Measurements from ENCODE around the gene SLC4A3.

The SLC4A3 gene

GRCh38 chr2:219598308-219599078, 28.9 kb upstream of the SLC4A3 start:
- H3K4me1 ChIP-seq (ENCODE audit: control insufficient read depth, insufficient read depth, low read length): peaks cover 38% of the 10 kb centered on the region
- peak; percentile 24 for DNase-seq (ENCODE audit: low read depth)
- peak overlapping the region; percentile 98 for H3K9ac ChIP-seq (ENCODE audit: low read length)
- no peaks in the 10 kb centered on the region for H3K9me3 ChIP-seq (ENCODE audit: control insufficient read depth, low read length)
- peak overlapping the region; percentile 86 for H3K4me3 ChIP-seq (ENCODE audit: low read length)
- no peaks in the 10 kb centered on the region for H3K27me3 ChIP-seq (replicated peaks; ENCODE audit: control insufficient read depth, insufficient read depth, low read length)
- H3K36me3 ChIP-seq (ENCODE audit: control insufficient read depth, insufficient read depth, low read length, severe bottlenecking): peaks cover 18% of the 10 kb centered on the region

GRCh38 chr2:219603771-219604170, 23.7 kb upstream of the SLC4A3 start:
- no peaks in the 10 kb centered on the region for H3K27me3 ChIP-seq (replicated peaks; ENCODE audit: control insufficient read depth, insufficient read depth, low read length)
- no peak overlapping the region for H3K9ac ChIP-seq (ENCODE audit: low read length)
- H3K36me3 ChIP-seq (ENCODE audit: control insufficient read depth, insufficient read depth, low read length, severe bottlenecking): peaks cover 57% of the 10 kb centered on the region
- DNase-seq (ENCODE audit: low read depth): no peak
- H3K9me3 ChIP-seq (ENCODE audit: control insufficient read depth, low read length): no peaks in the 10 kb centered on the region
- H3K4me1 ChIP-seq (ENCODE audit: control insufficient read depth, insufficient read depth, low read length): peaks cover 20% of the 10 kb centered on the region
- no peak overlapping the region for H3K4me3 ChIP-seq (ENCODE audit: low read length)

- no peak overlapping the region for H3K9ac ChIP-seq (ENCODE audit: low read length)
- no peaks in the 10 kb centered on the region for H3K27me3 ChIP-seq (replicated peaks; ENCODE audit: control insufficient read depth, insufficient read depth, low read length)
- no peak overlapping the region for H3K4me3 ChIP-seq (ENCODE audit: low read length)
- peaks cover 61% of the 10 kb centered on the region for H3K36me3 ChIP-seq (ENCODE audit: control insufficient read depth, insufficient read depth, low read length, severe bottlenecking)
- H3K4me1 ChIP-seq (ENCODE audit: control insufficient read depth, insufficient read depth, low read length): peaks cover 17% of the 10 kb centered on the region
- no peaks in the 10 kb centered on the region for H3K9me3 ChIP-seq (ENCODE audit: control insufficient read depth, low read length)
- no peak for DNase-seq (ENCODE audit: low read depth)
These were observed 21.8 kb upstream of the SLC4A3 start for GRCh38 chr2:219605607-219605954.

DNA sequence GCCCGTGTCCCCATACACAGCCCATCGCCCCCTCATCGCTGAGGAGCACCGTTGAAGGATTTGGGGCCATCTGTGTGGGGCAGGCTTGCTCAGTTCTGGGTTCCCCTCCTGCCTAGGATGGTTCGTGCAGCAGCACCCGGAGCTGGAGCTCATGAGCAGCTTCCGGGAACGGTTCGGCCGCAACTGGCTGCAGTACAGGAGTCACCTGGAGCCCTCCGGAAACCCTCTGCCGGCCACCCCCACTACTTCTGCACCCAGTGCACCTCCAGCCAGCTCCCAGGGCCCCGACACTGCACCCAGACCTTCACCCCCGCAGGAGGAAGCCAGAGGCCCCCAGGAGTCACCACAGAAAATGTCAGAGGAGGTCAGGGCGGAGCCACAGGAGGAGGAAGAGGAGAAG, 19.5 kb upstream of the SLC4A3 start:
- no peak for DNase-seq (ENCODE audit: low read depth)
- H3K36me3 ChIP-seq (ENCODE audit: control insufficient read depth, insufficient read depth, low read length, severe bottlenecking): peaks cover 53% of the 10 kb centered on the region
- no peaks in the 10 kb centered on the region for H3K27me3 ChIP-seq (replicated peaks; ENCODE audit: control insufficient read depth, insufficient read depth, low read length)
- no peak overlapping the region for H3K4me3 ChIP-seq (ENCODE audit: low read length)
- no peak overlapping the region for H3K9ac ChIP-seq (ENCODE audit: low read length)
- peaks cover 17% of the 10 kb centered on the region for H3K4me1 ChIP-seq (ENCODE audit: control insufficient read depth, insufficient read depth, low read length)
- H3K9me3 ChIP-seq (ENCODE audit: control insufficient read depth, low read length): no peaks in the 10 kb centered on the region

DNA sequence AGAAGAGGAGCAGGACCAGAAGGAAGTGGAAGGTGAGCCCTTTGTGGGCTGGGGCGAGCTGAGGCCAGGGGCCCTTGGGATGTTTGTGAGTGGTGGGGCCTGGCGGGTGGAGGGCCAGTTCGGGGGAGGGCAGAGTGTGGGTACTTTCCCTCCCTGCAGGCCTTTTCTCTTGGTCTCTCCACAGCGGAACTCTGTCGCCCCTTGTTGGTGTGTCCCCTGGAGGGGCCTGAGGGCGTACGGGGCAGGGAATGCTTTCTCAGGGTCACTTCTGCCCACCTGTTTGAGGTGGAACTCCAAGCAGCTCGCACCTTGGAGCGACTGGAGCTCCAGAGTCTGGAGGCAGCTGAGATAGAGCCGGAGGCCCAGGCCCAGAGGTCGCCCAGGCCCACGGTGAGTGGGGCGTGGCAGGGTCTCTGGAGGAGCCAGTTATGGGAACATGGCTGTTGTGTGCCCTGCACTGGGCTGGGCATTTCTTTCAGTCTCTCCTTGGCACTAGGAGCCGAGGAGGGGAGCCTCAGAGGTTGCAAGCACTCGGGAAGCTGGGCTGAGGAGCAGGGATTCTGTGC, 18.9 kb upstream of the SLC4A3 start:
- Histone ChIP-seq H3K9me3 (ENCODE audit: control insufficient read depth, low read length) (no peaks in the 10 kb centered on the region), H3K4me3 (ENCODE audit: low read length) (no peak overlapping the region), H3K36me3 (ENCODE audit: control insufficient read depth, insufficient read depth, low read length, severe bottlenecking) (peaks cover 53% of the 10 kb centered on the region), H3K9ac (ENCODE audit: low read length) (no peak overlapping the region), H3K4me1 (ENCODE audit: control insufficient read depth, insufficient read depth, low read length) (peaks cover 17% of the 10 kb centered on the region), H3K27me3 (replicated peaks; ENCODE audit: control insufficient read depth, insufficient read depth, low read length) (no peaks in the 10 kb centered on the region)
- DNase-seq (ENCODE audit: low read depth): no peak

GRCh38 chr2:219609149-219609750, 18.2 kb upstream of the SLC4A3 start:
- no peak for DNase-seq (ENCODE audit: low read depth)
- no peaks in the 10 kb centered on the region for H3K27me3 ChIP-seq (replicated peaks; ENCODE audit: control insufficient read depth, insufficient read depth, low read length)
- H3K4me1 ChIP-seq (ENCODE audit: control insufficient read depth, insufficient read depth, low read length): peaks cover 17% of the 10 kb centered on the region
- peak overlapping the region; percentile 27 for H3K9ac ChIP-seq (ENCODE audit: low read length)
- no peak overlapping the region for H3K4me3 ChIP-seq (ENCODE audit: low read length)
- H3K9me3 ChIP-seq (ENCODE audit: control insufficient read depth, low read length): no peaks in the 10 kb centered on the region
- peaks cover 52% of the 10 kb centered on the region for H3K36me3 ChIP-seq (ENCODE audit: control insufficient read depth, insufficient read depth, low read length, severe bottlenecking)

GRCh38 chr2:219611306-219611705, 16.1 kb upstream of the SLC4A3 start:
- no peak overlapping the region for H3K4me3 ChIP-seq (ENCODE audit: low read length)
- no peaks in the 10 kb centered on the region for H3K9me3 ChIP-seq (ENCODE audit: control insufficient read depth, low read length)
- H3K36me3 ChIP-seq (ENCODE audit: control insufficient read depth, insufficient read depth, low read length, severe bottlenecking): peaks cover 62% of the 10 kb centered on the region
- H3K4me1 ChIP-seq (ENCODE audit: control insufficient read depth, insufficient read depth, low read length): peaks cover 4% of the 10 kb centered on the region
- H3K27me3 ChIP-seq (replicated peaks; ENCODE audit: control insufficient read depth, insufficient read depth, low read length): no peaks in the 10 kb centered on the region
- no peak for DNase-seq (ENCODE audit: low read depth)
- H3K9ac ChIP-seq (ENCODE audit: low read length): no peak overlapping the region

DNA sequence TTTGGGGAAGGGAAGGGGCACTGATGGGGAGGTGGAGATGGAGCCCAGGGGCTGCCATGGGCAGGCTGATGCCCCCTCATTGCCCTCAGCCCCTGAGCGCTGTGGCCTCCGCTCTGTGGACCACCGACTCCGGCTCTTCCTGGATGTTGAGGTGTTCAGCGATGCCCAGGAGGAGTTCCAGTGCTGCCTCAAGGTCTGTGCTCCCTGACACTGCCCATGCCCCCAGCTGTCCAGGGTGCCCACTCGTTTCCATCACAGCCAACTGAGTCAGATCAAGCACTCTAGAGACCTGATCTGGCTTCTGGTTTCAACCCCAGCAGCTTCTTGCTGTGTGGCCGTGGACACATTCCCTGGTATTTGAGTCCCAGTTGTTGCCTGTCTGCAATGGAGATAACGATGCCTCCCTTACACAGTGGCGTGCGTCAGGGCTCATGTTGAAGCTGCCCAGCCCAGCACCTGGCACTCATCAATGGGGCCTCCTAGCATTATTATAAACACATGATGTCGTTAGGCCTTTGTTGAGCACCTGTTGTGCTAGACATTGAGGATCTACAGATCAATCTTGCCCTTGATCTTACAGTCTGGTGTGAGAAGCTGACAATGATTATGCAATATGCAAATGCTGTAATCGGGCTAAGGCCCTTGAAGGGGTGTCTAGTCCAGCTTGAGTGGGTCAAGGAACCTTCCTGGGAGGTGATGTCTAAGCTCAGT, 15.4 kb upstream of the SLC4A3 start:
- Histone ChIP-seq H3K4me1 (ENCODE audit: control insufficient read depth, insufficient read depth, low read length) (peaks cover 4% of the 10 kb centered on the region), H3K27me3 (replicated peaks; ENCODE audit: control insufficient read depth, insufficient read depth, low read length) (no peaks in the 10 kb centered on the region), H3K4me3 (ENCODE audit: low read length) (no peak overlapping the region), H3K36me3 (ENCODE audit: control insufficient read depth, insufficient read depth, low read length, severe bottlenecking) (peaks cover 58% of the 10 kb centered on the region), H3K9ac (ENCODE audit: low read length) (no peak overlapping the region), H3K9me3 (ENCODE audit: control insufficient read depth, low read length) (no peaks in the 10 kb centered on the region)
- DNase-seq (ENCODE audit: low read depth): no peak

- Histone ChIP-seq H3K4me3 (ENCODE audit: low read length) (no peak overlapping the region), H3K9ac (ENCODE audit: low read length) (no peak overlapping the region), H3K9me3 (ENCODE audit: control insufficient read depth, low read length) (no peaks in the 10 kb centered on the region), H3K4me1 (ENCODE audit: control insufficient read depth, insufficient read depth, low read length) (peaks cover 4% of the 10 kb centered on the region), H3K27me3 (replicated peaks; ENCODE audit: control insufficient read depth, insufficient read depth, low read length) (no peaks in the 10 kb centered on the region), H3K36me3 (ENCODE audit: control insufficient read depth, insufficient read depth, low read length, severe bottlenecking) (peaks cover 51% of the 10 kb centered on the region)
- no peak for DNase-seq (ENCODE audit: low read depth)
These were observed 14.7 kb upstream of the SLC4A3 start for GRCh38 chr2:219612577-219613286.

GRCh38 chr2:219613461-219614070, 13.9 kb upstream of the SLC4A3 start:
- H3K27me3 ChIP-seq (replicated peaks; ENCODE audit: control insufficient read depth, insufficient read depth, low read length): no peaks in the 10 kb centered on the region
- H3K4me1 ChIP-seq (ENCODE audit: control insufficient read depth, insufficient read depth, low read length): peaks cover 4% of the 10 kb centered on the region
- no peaks in the 10 kb centered on the region for H3K9me3 ChIP-seq (ENCODE audit: control insufficient read depth, low read length)
- DNase-seq (ENCODE audit: low read depth): no peak
- no peak overlapping the region for H3K4me3 ChIP-seq (ENCODE audit: low read length)
- H3K36me3 ChIP-seq (ENCODE audit: control insufficient read depth, insufficient read depth, low read length, severe bottlenecking): peaks cover 45% of the 10 kb centered on the region
- H3K9ac ChIP-seq (ENCODE audit: low read length): no peak overlapping the region
